Ishikawa (cell line): ENCODE results near the gene RTN4R.
A peak's percentile ranks its signal among the peaks of the same experiment; 100 is the strongest.

Source experiments
- CEBPB ChIP-seq: IDR thresholded peaks from 2 replicates; pipeline ENCODE4 v1.6.1; 2012
- CREB1 ChIP-seq: IDR thresholded peaks from 2 replicates; pipeline ENCODE4 v1.6.1; 2012; ENCODE audit warnings: low read depth
- EGR1 ChIP-seq: IDR thresholded peaks from 2 replicates; pipeline ENCODE4 v1.6.1; 2012
- EP300 ChIP-seq: IDR thresholded peaks from 2 replicates; pipeline ENCODE4 v1.6.1; 2012; ENCODE audit warnings: borderline replicate concordance
- FOXM1 ChIP-seq: IDR thresholded peaks from 2 replicates; pipeline ENCODE4 v1.6.1; 2012; ENCODE audit warnings: low read depth, borderline replicate concordance
- MAX ChIP-seq: IDR thresholded peaks from 2 replicates; pipeline ENCODE4 v1.6.1; 2012
- NFIC ChIP-seq: IDR thresholded peaks from 2 replicates; pipeline ENCODE4 v1.6.1; 2012
- RAD21 ChIP-seq: IDR thresholded peaks from 2 replicates; pipeline ENCODE4 v1.6.1; 2012; ENCODE audit warnings: low read depth
- TAF1 ChIP-seq: IDR thresholded peaks from 2 replicates; pipeline ENCODE4 v1.6.1; 2012; ENCODE audit warnings: low read depth, mild to moderate bottlenecking
- TCF12 ChIP-seq: IDR thresholded peaks from 2 replicates; pipeline ENCODE4 v1.6.1; 2012; ENCODE audit warnings: low read depth
- TEAD4 ChIP-seq: IDR thresholded peaks from 2 replicates; pipeline ENCODE4 v1.6.1; 2012
- USF1 ChIP-seq: IDR thresholded peaks from 2 replicates; pipeline ENCODE4 v1.6.1; 2012
- YY1 ChIP-seq: IDR thresholded peaks from 2 replicates; pipeline ENCODE4 v1.6.1; 2012; ENCODE audit warnings: low read depth
- ZBTB7A ChIP-seq: IDR thresholded peaks from 2 replicates; pipeline ENCODE4 v1.6.1; 2012; ENCODE audit warnings: low read depth
- TF ChIP-seq, protein P1 (sequence below): IDR thresholded peaks from 2 replicates; pipeline ENCODE4 v1.6.1; 2012; ENCODE audit warnings: low read depth, mild to moderate bottlenecking

Gene RTN4R

GRCh38 chr22:20266667-20267440, 1.3 kb downstream of the RTN4R start:
- TF ChIP-seq CEBPB = peak; percentile 70; the same call in 1 of the 2 replicates

GRCh38 chr22:20264614-20265452, 3.3 kb downstream of the RTN4R start:
- TF ChIP-seq MAX (no peak), TAF1 (no peak), USF1 (no peak)

- TF ChIP-seq USF1 (no peak), TEAD4 (no peak)
Observed at GRCh38 chr22:20262582-20263147, 5.5 kb downstream of the RTN4R start.

GRCh38 chr22:20261848-20262581, 6.1 kb downstream of the RTN4R start:
- TF ChIP-seq TAF1 (no peak), NFIC (no peak), EP300 (no peak), ZBTB7A (no peak), CREB1 (no peak), FOXM1 (no peak), TEAD4 (no peak), MAX (no peak), USF1 (no peak), RAD21 (no peak), YY1 (no peak), TCF12 (no peak), CEBPB (no peak), EGR1 (no peak)
- TF ChIP-seq, protein P1, sequence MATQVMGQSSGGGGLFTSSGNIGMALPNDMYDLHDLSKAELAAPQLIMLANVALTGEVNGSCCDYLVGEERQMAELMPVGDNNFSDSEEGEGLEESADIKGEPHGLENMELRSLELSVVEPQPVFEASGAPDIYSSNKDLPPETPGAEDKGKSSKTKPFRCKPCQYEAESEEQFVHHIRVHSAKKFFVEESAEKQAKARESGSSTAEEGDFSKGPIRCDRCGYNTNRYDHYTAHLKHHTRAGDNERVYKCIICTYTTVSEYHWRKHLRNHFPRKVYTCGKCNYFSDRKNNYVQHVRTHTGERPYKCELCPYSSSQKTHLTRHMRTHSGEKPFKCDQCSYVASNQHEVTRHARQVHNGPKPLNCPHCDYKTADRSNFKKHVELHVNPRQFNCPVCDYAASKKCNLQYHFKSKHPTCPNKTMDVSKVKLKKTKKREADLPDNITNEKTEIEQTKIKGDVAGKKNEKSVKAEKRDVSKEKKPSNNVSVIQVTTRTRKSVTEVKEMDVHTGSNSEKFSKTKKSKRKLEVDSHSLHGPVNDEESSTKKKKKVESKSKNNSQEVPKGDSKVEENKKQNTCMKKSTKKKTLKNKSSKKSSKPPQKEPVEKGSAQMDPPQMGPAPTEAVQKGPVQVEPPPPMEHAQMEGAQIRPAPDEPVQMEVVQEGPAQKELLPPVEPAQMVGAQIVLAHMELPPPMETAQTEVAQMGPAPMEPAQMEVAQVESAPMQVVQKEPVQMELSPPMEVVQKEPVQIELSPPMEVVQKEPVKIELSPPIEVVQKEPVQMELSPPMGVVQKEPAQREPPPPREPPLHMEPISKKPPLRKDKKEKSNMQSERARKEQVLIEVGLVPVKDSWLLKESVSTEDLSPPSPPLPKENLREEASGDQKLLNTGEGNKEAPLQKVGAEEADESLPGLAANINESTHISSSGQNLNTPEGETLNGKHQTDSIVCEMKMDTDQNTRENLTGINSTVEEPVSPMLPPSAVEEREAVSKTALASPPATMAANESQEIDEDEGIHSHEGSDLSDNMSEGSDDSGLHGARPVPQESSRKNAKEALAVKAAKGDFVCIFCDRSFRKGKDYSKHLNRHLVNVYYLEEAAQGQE = no peak

- TF ChIP-seq FOXM1 (no peak), NFIC (no peak), CEBPB (no peak)
- TF ChIP-seq, protein P1 = no peak
Observed at GRCh38 chr22:20260071-20260765, 7.9 kb downstream of the RTN4R start.
